HepG2 (cell line): Measurements from ENCODE around the gene LIMK2. TPM values are rescaled to one million over a fixed set of nuclear protein-coding genes. Genes with fewer than 3 reads are reported as not detected.

Experiments
- ATF1 ChIP-seq: IDR thresholded peaks from 2 replicates; pipeline ENCODE4 v1.6.1; 2016; ENCODE audit warnings: mild to moderate bottlenecking, control low read depth
- CCAR2 ChIP-seq: fragments of 200-400 bp; formaldehyde crosslinking; optimal IDR thresholded peaks from 2 replicates; pipeline ENCODE3; 2018; ENCODE audit warnings: low read depth, mild to moderate bottlenecking, low read length, moderate library complexity
- HES4 ChIP-seq: sonication (generic); formaldehyde crosslinking; IDR thresholded peaks from 2 replicates; pipeline ENCODE4 v1.9.0; 2021; ENCODE audit warnings: mild to moderate bottlenecking, missing genetic modification reagents, borderline replicate concordance
- MAFF ChIP-seq: IDR thresholded peaks from 2 replicates; pipeline ENCODE4 v1.6.1; 2011; ENCODE audit warnings: low read depth, low read length, improper control_type of control experiment
- MED8 ChIP-seq: sonication (generic); formaldehyde crosslinking; IDR thresholded peaks from 2 replicates; pipeline ENCODE4 v1.8.1; 2023; ENCODE audit warnings: mild to moderate bottlenecking, missing genetic modification reagents; ENCODE audit not compliant: insufficient replicate concordance
- MIER3 ChIP-seq: IDR thresholded peaks from 2 replicates; pipeline ENCODE4 v1.6.1; 2016; ENCODE audit warnings: missing compliant biosample characterization, borderline replicate concordance
- MXD4 ChIP-seq: IDR thresholded peaks from 2 replicates; pipeline ENCODE4 v1.6.1; 2016; ENCODE audit warnings: mild to moderate bottlenecking, missing biosample characterization, missing genetic modification reagents
- NFIB ChIP-seq: sonication (generic); formaldehyde crosslinking; IDR thresholded peaks from 2 replicates; pipeline ENCODE4 v1.9.0; 2021; ENCODE audit warnings: missing genetic modification reagents, mild to moderate bottlenecking, borderline replicate concordance
- POLR2G ChIP-seq: fragments of 200-400 bp; formaldehyde crosslinking; IDR thresholded peaks from 2 replicates; pipeline ENCODE4 v1.6.1; 2018; ENCODE audit warnings: mild to moderate bottlenecking, low read depth, low read length, moderate library complexity
- REL ChIP-seq: sonication (generic); formaldehyde crosslinking; conservative IDR thresholded peaks from 2 replicates; pipeline ENCODE4 v1.8.0; 2022; ENCODE audit warnings: mild to moderate bottlenecking, missing genetic modification reagents, moderate library complexity
- SMYD3 ChIP-seq: sonication (generic); formaldehyde crosslinking; IDR thresholded peaks from 2 replicates; pipeline ENCODE4 v1.8.1; 2023; ENCODE audit warnings: mild to moderate bottlenecking, missing genetic modification reagents
- SNRNP70 ChIP-seq: fragments of 200-400 bp; formaldehyde crosslinking; IDR thresholded peaks from 2 replicates; pipeline ENCODE4 v1.6.1; 2017; ENCODE audit warnings: mild to moderate bottlenecking, low read depth, low read length, moderate library complexity
- SRSF4 ChIP-seq: fragments of 200-400 bp; formaldehyde crosslinking; IDR thresholded peaks from one replicate; pipeline ENCODE4 v1.6.1; 2018; ENCODE audit warnings: mild to moderate bottlenecking, low read depth, low read length, moderate library complexity; ENCODE audit not compliant: poor library complexity, severe bottlenecking
- TAF15 ChIP-seq: fragments of 200-400 bp; formaldehyde crosslinking; IDR thresholded peaks from one replicate; pipeline ENCODE4 v1.6.1; 2018; ENCODE audit warnings: mild to moderate bottlenecking, low read depth, low read length; ENCODE audit not compliant: poor library complexity, severe bottlenecking
- TCF12 ChIP-seq, 2 experiments: fragments of 450-650 bp in 1 of 2; sonication (generic) in 1 of 2; formaldehyde crosslinking in 1 of 2; IDR thresholded peaks; 2 replicates each; pipeline versions ENCODE4 v1.6.1 to v1.8.0; 2017 to 2022; ENCODE audit warnings: antibody characterized with exemption in 1 of 2, mild to moderate bottlenecking in 1 of 2, missing genetic modification reagents in 1 of 2, moderate library complexity in 1 of 2
- ZKSCAN5 ChIP-seq: sonication (generic); formaldehyde crosslinking; IDR thresholded peaks from 2 replicates; pipeline ENCODE4 v1.5.1; 2020; ENCODE audit warnings: mild to moderate bottlenecking, missing genetic modification reagents
- ZNF136 ChIP-seq: sonication (generic); formaldehyde crosslinking; IDR thresholded peaks from 2 replicates; pipeline ENCODE4 v1.8.1; 2022; ENCODE audit warnings: low read depth, mild to moderate bottlenecking, moderate library complexity, missing genetic modification reagents
- ZNF331 ChIP-seq: sonication (generic); formaldehyde crosslinking; IDR thresholded peaks from 2 replicates; pipeline ENCODE4 v1.4.0; 2020; ENCODE audit warnings: missing genetic modification reagents
- ZNF460 ChIP-seq: sonication (generic); formaldehyde crosslinking; IDR thresholded peaks from 2 replicates; pipeline ENCODE4 v1.5.1; 2020; ENCODE audit warnings: missing genetic modification reagents, mild to moderate bottlenecking, borderline replicate concordance
- ZNF549 ChIP-seq: sonication (generic); formaldehyde crosslinking; IDR thresholded peaks from 2 replicates; pipeline ENCODE4 v1.5.0; 2020; ENCODE audit warnings: missing genetic modification reagents
- ZNF558 ChIP-seq: sonication (generic); formaldehyde crosslinking; IDR thresholded peaks from 2 replicates; pipeline ENCODE4 v1.9.0; 2022; ENCODE audit warnings: mild to moderate bottlenecking, missing genetic modification reagents, borderline replicate concordance
- ZNF841 ChIP-seq: sonication (generic); formaldehyde crosslinking; IDR thresholded peaks from 2 replicates; pipeline ENCODE4 v1.8.1; 2023; ENCODE audit warnings: missing genetic modification reagents, borderline replicate concordance
- polyA plus RNA-seq, 8 experiments: library from polyadenylated mRNA; depleted of rRNA in 3 of 8; stranded (reverse) in 7 of 8; unstranded in 1 of 8; fragments of >200 nt; fragmentation: Illumina TruSeq in 4 of 8; extraction: Trizol in 4 of 8; gene quantifications; 2 replicates each; pipeline versions ENCODE4 v1.2.1 to v1.2.3, GENCODE V29; 2011 to 2016; ENCODE audit warnings: low read depth in 4 of 8, missing spikeins in 1 of 8, mixed read lengths in 1 of 8; ENCODE audit not compliant: insufficient read depth in 1 of 8
- total RNA-seq, 5 experiments: library from RNA; depleted of rRNA; stranded (reverse); fragments of >200 nt; fragmentation: Illumina TruSeq; extraction: Trizol; gene quantifications; 2 replicates each; pipeline ENCODE4 v1.2.3, GENCODE V29; 2016; ENCODE audit warnings: low read depth in 1 of 5
- TF ChIP-seq, protein P1 (sequence below): sonication (generic); formaldehyde crosslinking; IDR thresholded peaks from 2 replicates; pipeline ENCODE4 v1.4.0; 2020; ENCODE audit warnings: mild to moderate bottlenecking, missing genetic modification reagents
- TF ChIP-seq, protein P2 (sequence below): sonication (generic); formaldehyde crosslinking; IDR thresholded peaks from 2 replicates; pipeline ENCODE4 v1.4.0; 2020; ENCODE audit warnings: mild to moderate bottlenecking, missing genetic modification reagents
- TF ChIP-seq, protein P3 (sequence below): sonication (generic); formaldehyde crosslinking; IDR thresholded peaks from 2 replicates; pipeline ENCODE4 v1.4.0; 2020; ENCODE audit warnings: mild to moderate bottlenecking, missing genetic modification reagents

The LIMK2 gene
- total and polyA plus RNA-seq, 2 of the 13 experiments (the other 11 are each of a cell fraction or from before 2014, with no cell fraction given) = 20.9 to 29.8 TPM

DNA sequence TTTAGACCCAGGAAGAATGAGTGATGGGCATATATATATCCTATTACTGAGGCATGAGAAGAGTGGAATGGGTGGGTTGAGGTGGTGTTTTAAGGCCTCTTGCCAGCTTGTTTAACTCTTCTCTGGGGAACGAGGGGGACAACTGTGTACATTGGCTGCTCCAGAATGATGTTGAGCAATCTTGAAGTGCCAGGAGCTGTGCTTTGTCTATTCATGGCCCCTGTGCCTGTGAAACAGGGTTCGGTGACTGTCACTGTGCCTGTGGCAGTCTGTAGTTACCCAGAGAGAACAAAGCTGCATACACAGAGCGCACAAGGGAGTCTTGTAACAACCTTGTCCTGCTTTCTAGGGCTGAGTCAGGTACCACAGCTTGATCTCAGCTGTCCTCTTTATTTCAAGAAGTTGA lies 11.7 kb downstream of the LIMK2 start (continued):
- TF ChIP-seq ZKSCAN5 (CRISPR knock-in tag) (no peak), MXD4 (CRISPR knock-in tag) (no peak; the same call in 1 of the 2 replicates), MIER3 (CRISPR knock-in tag) (peak; percentile 84; the same call in 1 of the 2 replicates), SRSF4 (no peak), TCF12 (IDR thresholded peaks at IDR 0.05) (no peak), TCF12 (CRISPR knock-in tag; IDR thresholded peaks at IDR 0.05) (no peak), TAF15 (no peak), POLR2G (peak; percentile 53; the same call in 1 of the 2 replicates), ZNF331 (CRISPR knock-in tag) (peak; percentile 83), ATF1 (CRISPR knock-in tag) (no peak), MAFF (no peak), MED8 (CRISPR knock-in tag) (no peak), NFIB (CRISPR knock-in tag) (no peak), ZNF558 (no peak), SNRNP70 (no peak), ZNF841 (CRISPR knock-in tag) (no peak), ZNF460 (no peak), ZNF136 (CRISPR knock-in tag) (no peak), REL (CRISPR knock-in tag) (no peak), SMYD3 (no peak), ZNF549 (CRISPR knock-in tag) (no peak), CCAR2 (no peak), HES4 (no peak)
- TF ChIP-seq, protein P1, sequence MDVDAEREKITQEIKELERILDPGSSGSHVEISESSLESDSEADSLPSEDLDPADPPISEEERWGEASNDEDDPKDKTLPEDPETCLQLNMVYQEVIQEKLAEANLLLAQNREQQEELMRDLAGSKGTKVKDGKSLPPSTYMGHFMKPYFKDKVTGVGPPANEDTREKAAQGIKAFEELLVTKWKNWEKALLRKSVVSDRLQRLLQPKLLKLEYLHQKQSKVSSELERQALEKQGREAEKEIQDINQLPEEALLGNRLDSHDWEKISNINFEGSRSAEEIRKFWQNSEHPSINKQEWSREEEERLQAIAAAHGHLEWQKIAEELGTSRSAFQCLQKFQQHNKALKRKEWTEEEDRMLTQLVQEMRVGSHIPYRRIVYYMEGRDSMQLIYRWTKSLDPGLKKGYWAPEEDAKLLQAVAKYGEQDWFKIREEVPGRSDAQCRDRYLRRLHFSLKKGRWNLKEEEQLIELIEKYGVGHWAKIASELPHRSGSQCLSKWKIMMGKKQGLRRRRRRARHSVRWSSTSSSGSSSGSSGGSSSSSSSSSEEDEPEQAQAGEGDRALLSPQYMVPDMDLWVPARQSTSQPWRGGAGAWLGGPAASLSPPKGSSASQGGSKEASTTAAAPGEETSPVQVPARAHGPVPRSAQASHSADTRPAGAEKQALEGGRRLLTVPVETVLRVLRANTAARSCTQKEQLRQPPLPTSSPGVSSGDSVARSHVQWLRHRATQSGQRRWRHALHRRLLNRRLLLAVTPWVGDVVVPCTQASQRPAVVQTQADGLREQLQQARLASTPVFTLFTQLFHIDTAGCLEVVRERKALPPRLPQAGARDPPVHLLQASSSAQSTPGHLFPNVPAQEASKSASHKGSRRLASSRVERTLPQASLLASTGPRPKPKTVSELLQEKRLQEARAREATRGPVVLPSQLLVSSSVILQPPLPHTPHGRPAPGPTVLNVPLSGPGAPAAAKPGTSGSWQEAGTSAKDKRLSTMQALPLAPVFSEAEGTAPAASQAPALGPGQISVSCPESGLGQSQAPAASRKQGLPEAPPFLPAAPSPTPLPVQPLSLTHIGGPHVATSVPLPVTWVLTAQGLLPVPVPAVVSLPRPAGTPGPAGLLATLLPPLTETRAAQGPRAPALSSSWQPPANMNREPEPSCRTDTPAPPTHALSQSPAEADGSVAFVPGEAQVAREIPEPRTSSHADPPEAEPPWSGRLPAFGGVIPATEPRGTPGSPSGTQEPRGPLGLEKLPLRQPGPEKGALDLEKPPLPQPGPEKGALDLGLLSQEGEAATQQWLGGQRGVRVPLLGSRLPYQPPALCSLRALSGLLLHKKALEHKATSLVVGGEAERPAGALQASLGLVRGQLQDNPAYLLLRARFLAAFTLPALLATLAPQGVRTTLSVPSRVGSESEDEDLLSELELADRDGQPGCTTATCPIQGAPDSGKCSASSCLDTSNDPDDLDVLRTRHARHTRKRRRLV (CRISPR knock-in tag) = no peak
- TF ChIP-seq, protein P2, sequence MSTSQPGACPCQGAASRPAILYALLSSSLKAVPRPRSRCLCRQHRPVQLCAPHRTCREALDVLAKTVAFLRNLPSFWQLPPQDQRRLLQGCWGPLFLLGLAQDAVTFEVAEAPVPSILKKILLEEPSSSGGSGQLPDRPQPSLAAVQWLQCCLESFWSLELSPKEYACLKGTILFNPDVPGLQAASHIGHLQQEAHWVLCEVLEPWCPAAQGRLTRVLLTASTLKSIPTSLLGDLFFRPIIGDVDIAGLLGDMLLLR (CRISPR knock-in tag) = no peak
- TF ChIP-seq, protein P3, sequence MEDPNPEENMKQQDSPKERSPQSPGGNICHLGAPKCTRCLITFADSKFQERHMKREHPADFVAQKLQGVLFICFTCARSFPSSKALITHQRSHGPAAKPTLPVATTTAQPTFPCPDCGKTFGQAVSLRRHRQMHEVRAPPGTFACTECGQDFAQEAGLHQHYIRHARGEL (CRISPR knock-in tag) = no peak
